Measurements from ENCODE around the gene IQCM.

IQCM gene

GRCh38 chr4:149638073-149638472, 177.6 kb downstream of the IQCM start:
- CTCF ChIA-PET = no interaction called here
- Histone ChIP-seq H3K9me3 (ENCODE audit: control insufficient read depth, insufficient read depth, low read depth, low read length) (no peaks in the 10 kb centered on the region), H3K27ac (ENCODE audit: extremely low read depth, low read depth, low read length) (no peak overlapping the region), H3K4me1 (ENCODE audit: control insufficient read depth, insufficient read depth, low read length) (no peaks in the 10 kb centered on the region), H3K36me3 (ENCODE audit: control insufficient read depth in 2 of 2, insufficient read depth in 1 of 2, low read length in 2 of 2) (no peaks in the 10 kb centered on the region), H3K4me3 (ENCODE audit: low read depth, low read length) (no peak overlapping the region)
- POLR2A ChIA-PET = no interaction called here
- TF ChIP-seq OVOL3 (tag by site-specific recombination; IDR thresholded peaks at IDR 0.05) (no peak), ZNF354C (tag by site-specific recombination; IDR thresholded peaks at IDR 0.05; ENCODE audit: borderline replicate concordance, low read depth) (no peak), ZNF248 (tag by site-specific recombination; IDR thresholded peaks at IDR 0.05) (no peak), ZXDB (tag by site-specific recombination; IDR thresholded peaks at IDR 0.05) (no peak), GLI2 (tag by site-specific recombination; IDR thresholded peaks at IDR 0.05; ENCODE audit: borderline replicate concordance, low read depth) (no peak), ZFP3 (tag by site-specific recombination; IDR thresholded peaks at IDR 0.05; ENCODE audit: low read depth) (no peak), PRDM6 (tag by site-specific recombination; IDR thresholded peaks at IDR 0.05) (no peak), ZNF707 (tag by site-specific recombination; IDR thresholded peaks at IDR 0.05) (no peak), ZNF146 (tag by site-specific recombination; IDR thresholded peaks at IDR 0.05) (no peak)

- no peaks in the 10 kb centered on the region for H3K4me1 ChIP-seq (ENCODE audit: control insufficient read depth, insufficient read depth, low read length)
- no peaks in the 10 kb centered on the region for H3K9me3 ChIP-seq (ENCODE audit: control insufficient read depth, insufficient read depth, low read depth, low read length)
- H3K4me3 ChIP-seq (ENCODE audit: low read depth, low read length) = no peak overlapping the region
- H3K27ac ChIP-seq (ENCODE audit: extremely low read depth, low read depth, low read length) = no peak overlapping the region
- TF ChIP-seq ZBTB48 (tag by site-specific recombination; IDR thresholded peaks at IDR 0.05) (no peak), ZNF18 (tag by site-specific recombination; IDR thresholded peaks at IDR 0.05) (no peak), ZNF311 (tag by site-specific recombination; IDR thresholded peaks at IDR 0.05; ENCODE audit: borderline replicate concordance) (no peak), YY2 (tag by site-specific recombination; IDR thresholded peaks at IDR 0.05) (no peak), ZBTB6 (tag by site-specific recombination; IDR thresholded peaks at IDR 0.05) (no peak), ZNF202 (tag by site-specific recombination; IDR thresholded peaks at IDR 0.05; ENCODE audit: borderline replicate concordance) (no peak), ZNF629 (tag by site-specific recombination; IDR thresholded peaks at IDR 0.05) (no peak), ZBTB17 (tag by site-specific recombination; IDR thresholded peaks at IDR 0.05) (no peak), PRDM1 (tag by site-specific recombination; IDR thresholded peaks at IDR 0.05) (no peak)
- POLR2A ChIA-PET = no interaction called here
- no peaks in the 10 kb centered on the region for H3K36me3 ChIP-seq (ENCODE audit: control insufficient read depth in 2 of 2, insufficient read depth in 1 of 2, low read length in 2 of 2)
- CTCF ChIA-PET = no interaction called here
Observed at GRCh38 chr4:149634368-149634767, 181.3 kb downstream of the IQCM start.

- ChIA-PET CTCF (no interaction called here), POLR2A (no interaction called here)
- Histone ChIP-seq H3K27ac (ENCODE audit: extremely low read depth, low read depth, low read length) (no peak overlapping the region), H3K4me1 (ENCODE audit: control insufficient read depth, insufficient read depth, low read length) (no peaks in the 10 kb centered on the region), H3K4me3 (ENCODE audit: low read depth, low read length) (no peak overlapping the region), H3K36me3 (ENCODE audit: control insufficient read depth in 2 of 2, insufficient read depth in 1 of 2, low read length in 2 of 2) (no peaks in the 10 kb centered on the region), H3K9me3 (ENCODE audit: control insufficient read depth, insufficient read depth, low read depth, low read length) (no peaks in the 10 kb centered on the region)
- TF ChIP-seq ZNF621 (tag by site-specific recombination; IDR thresholded peaks at IDR 0.05) (no peak), ZNF221 (tag by site-specific recombination; IDR thresholded peaks at IDR 0.05; ENCODE audit: borderline replicate concordance) (no peak), GLIS1 (tag by site-specific recombination; IDR thresholded peaks at IDR 0.05) (no peak), ZNF837 (tag by site-specific recombination; IDR thresholded peaks at IDR 0.05) (no peak), ZBTB49 (tag by site-specific recombination; IDR thresholded peaks at IDR 0.05; ENCODE audit: low read depth) (no peak), ZNF138 (tag by site-specific recombination; IDR thresholded peaks at IDR 0.05; ENCODE audit: borderline replicate concordance) (no peak), ZBTB21 (tag by site-specific recombination; IDR thresholded peaks at IDR 0.05) (no peak), PRDM6 (tag by site-specific recombination; IDR thresholded peaks at IDR 0.05) (no peak)
Observed at GRCh38 chr4:149631629-149632028, 184.0 kb downstream of the IQCM start.
